Activated CD8-positive, alpha-beta memory T cell treated with anti-CD3 and anti-CD28 coated beads for 48 hours (primary cell): ENCODE results near the gene TMEM63C.
"Not testable (repeated sequence)": the region's sequence is repeated elsewhere in the genome, so short reads cannot be mapped to it uniquely, and the experiment has no call there.

Experiments
- DNase-seq, 3 experiments: peaks; one replicate each; pipeline ENCODE4 v3.0.0-alpha.2; 2020; ENCODE audit warnings: low read depth in 2 of 3, low spot score in 2 of 3

TMEM63C gene

DNA sequence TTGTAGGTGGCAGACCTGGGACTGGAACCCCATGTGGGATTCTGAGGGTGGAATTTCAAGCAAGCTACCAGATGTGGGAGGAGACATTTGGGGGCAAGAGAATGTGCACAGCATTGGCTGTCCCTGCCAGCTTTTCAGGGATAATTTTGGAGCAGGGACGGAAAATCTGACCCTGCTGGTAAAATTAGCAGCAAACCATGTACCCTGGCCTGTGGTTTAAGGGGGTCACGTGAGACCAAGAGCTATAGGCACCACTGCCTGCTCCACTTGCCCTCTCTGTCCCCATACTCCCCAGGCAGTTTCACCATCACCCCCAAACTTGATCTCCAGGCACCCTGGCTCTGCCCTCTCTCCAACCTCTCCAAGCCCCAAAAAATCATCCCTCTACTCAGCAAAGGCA lies 26.5 kb upstream of the TMEM63C start:
- no peak for DNase-seq

DNA sequence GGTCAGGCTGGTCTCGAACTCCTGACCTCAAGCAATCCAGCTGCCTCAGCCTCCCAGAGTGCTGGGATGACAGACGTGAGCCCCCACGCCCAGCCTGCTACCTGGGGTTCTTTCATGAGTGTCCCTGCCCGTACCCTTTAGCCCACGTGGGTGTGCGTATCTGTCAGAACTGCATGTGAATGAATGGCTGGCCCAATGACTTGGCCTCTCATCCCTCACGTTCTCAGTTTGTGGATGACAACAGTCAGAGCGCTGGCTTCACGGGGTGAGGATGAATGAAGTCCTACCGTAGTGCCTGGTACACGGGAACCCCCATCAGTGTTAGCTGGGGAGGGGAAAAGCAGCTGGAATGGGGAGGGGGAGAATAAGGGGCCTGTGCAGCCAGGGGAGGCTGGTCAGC lies 23.9 kb upstream of the TMEM63C start:
- DNase-seq: no peak

DNA sequence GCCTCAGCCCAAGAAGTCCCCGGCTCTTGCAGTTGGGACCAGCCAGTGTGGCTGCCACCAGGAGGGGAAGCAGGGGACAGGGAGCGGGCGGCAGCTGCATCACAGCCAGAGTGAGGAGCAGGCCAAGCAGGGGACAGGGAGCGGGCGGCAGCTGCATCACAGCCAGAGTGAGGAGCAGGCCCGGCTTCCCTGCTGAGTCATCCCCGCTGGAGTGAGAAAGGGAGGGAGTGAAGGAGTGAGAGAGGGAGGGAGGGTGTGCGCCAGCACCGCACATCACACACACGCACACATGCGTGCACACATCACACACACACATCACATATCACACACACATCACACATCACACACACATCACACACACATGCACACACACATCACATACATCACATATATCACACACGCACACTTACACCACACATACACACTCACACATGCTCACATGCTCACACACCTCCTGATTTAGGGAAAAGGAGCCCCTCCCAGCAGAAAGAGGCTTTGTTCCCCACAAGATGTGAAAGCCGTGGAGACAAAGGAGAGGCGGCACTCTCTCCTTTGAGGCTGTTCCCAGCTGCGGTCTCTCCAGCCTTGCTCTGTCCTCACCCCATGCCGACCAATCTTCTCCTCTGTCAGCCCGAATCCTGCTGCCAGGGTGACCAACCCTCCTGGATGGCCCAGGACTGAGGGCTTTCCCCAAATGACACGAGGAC lies 23.3 kb upstream of the TMEM63C start:
- no peak for DNase-seq

DNA sequence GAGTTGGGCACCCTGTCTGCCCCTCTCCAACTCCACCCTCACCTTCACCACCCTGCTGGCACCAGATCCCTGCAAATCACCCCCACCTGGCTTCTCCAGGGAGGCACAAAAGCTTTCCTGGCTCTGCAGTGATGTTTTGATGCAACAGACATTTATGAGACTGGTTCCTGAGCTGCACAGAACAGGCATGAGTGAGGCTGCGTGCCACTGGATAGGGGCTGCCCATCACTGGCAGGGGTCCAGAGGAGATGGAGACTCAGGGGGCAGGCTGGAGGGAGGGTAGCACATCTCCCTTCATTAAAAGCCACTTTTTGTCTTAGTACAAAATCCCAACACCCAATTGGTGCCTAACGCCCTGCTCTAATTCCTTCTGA lies 22.7 kb upstream of the TMEM63C start:
- no peak for DNase-seq

DNA sequence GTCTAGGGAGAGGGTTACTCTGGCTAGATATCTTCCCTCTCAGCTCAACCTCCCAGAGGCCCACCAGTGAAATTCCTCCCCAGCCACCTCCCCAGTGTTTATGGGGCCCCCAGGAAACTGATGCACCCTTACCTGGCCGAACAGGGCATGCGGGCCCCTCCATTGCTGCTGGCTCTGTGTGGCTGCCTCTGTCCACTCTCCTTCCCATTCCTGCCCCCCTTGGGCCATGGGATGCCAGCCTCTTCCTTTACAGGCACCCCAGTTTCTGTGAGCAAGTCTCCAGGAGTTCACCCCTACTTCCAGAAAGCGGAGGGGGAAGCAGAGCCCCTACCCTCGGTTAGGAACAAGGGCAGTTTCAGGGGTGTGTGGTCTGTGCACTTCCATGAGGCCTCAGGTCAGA lies 20.6 kb upstream of the TMEM63C start:
- no peak for DNase-seq

DNA sequence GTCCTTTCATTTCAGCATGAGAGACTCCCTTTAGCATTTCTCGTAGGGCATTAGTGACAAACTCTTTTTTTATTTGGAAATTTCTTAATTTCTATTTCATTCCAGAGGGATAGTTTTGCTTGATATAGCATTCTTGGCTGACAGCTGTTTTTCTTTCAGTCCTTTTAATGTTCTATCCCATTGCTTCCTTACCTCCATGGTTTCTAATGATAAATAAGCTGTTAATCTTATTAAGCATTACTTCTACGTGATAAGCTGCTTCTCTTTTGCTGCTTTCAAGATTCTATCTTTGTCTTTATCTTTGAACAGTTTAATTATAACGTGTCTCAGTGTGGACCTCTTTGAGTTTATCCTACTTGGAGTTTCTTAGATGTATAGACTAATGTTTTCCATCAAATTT lies 11.6 kb upstream of the TMEM63C start:
- DNase-seq: no peak

DNA sequence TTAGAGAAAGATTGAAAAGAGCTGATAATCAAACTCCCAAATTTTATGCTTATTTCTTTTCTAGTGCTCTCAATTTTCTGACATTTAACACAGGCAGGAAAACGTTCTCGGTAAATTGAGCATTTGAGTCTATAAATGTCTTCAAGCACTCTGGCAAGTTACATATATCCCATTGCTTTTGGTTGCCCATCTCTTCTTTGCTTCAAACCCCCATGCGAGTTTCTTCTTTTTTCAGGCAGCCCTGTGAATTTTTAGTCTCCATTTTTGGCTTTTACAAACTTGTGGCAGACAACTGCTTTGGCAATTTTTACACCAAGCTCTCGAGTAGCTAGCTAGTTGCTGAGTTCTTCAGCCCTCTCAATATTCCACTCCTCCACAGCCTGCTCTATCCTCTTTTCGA lies 8.7 kb upstream of the TMEM63C start:
- DNase-seq: no peak

DNA sequence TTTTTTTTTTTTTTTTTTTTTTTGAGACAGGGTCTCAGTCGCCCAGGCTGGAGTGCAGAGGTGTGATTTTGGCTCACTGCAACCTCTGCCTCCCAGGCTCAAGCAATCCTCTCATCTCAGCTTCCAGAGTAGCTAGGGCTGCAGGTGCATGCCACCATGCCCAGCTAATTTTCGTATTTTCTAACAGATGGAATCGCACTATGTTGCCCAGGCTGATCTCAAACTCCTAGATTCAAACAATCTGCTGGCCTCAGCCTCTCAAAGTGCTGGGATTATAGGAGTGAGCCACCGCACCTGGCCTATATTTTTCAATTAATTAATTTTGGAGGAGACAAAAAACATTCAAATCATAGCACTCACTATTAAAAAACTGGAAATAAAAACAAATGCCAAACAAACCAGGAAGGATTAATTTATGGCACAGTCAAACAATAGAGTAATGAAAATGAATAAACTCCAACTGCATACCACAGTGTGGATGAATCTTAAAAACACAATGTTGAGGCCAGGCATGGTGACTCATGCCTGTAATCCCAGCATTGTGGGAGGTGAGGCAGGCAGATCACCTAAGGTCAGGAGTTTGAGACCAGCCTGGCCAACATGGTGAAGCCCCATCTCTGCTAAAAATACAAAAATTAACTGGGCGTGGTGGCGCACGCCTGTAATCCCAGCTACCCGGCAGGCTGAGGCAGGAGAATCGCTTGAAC lies 7.5 kb upstream of the TMEM63C start:
- not testable (repeated sequence) for DNase-seq

DNA sequence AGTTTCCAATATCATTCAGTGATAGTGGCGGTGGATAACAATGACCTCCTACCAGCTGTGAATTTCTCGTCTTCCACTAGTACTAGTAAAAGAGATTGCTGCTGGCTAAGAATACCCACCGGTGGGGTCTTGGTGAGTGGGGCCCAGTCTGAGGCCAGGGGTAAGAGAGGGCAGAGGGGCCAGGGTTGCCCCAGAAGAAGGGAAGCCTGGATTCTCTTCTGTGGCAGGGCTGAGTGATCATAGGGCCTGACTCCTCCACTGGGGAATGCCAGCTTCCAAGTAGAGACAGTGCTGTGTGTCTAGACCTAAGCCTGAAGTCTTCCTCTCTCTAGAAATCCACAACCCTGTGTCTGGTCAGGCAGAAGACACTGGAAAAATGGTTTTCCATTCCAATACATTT lies 5.8 kb upstream of the TMEM63C start:
- no peak for DNase-seq

DNA sequence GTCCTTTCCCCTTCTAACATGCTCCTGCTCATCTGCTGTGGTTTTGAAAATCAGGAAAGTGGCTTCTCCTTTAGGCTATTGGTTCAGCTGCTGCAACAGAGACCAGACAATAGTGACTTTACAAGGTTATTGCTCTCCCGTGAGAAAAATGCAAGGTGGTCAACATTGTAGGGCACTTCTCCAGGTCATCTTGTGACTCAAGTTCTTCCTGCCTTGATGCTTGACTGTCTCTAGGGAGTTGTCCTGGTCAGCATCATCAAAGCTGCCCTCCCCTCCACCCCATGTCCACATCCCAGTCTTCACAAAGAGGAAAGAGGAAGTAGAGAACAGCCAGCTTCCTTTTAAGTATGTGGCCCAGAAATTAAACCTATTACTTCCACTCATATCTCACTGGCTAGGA lies 3.9 kb upstream of the TMEM63C start:
- no peak for DNase-seq

DNA sequence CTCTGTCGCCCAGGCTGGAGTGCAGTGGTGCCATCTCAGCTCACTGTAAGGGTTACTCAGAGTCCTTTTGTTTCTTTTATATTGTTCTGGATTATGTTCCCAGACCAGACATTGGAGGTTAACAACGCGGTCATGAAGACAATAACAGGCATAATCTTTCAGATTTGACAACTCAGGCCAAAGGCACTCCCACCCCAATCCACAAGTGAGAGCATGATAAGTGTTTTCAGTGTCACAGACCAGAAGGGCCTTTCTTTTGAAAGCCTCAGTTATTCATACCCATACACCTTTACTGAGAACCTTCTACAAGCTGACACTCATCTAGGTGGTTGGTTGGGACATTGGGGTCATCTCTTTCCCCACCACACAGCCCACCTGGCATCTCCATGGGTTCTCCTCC lies 2.9 kb upstream of the TMEM63C start:
- DNase-seq: no peak

DNA sequence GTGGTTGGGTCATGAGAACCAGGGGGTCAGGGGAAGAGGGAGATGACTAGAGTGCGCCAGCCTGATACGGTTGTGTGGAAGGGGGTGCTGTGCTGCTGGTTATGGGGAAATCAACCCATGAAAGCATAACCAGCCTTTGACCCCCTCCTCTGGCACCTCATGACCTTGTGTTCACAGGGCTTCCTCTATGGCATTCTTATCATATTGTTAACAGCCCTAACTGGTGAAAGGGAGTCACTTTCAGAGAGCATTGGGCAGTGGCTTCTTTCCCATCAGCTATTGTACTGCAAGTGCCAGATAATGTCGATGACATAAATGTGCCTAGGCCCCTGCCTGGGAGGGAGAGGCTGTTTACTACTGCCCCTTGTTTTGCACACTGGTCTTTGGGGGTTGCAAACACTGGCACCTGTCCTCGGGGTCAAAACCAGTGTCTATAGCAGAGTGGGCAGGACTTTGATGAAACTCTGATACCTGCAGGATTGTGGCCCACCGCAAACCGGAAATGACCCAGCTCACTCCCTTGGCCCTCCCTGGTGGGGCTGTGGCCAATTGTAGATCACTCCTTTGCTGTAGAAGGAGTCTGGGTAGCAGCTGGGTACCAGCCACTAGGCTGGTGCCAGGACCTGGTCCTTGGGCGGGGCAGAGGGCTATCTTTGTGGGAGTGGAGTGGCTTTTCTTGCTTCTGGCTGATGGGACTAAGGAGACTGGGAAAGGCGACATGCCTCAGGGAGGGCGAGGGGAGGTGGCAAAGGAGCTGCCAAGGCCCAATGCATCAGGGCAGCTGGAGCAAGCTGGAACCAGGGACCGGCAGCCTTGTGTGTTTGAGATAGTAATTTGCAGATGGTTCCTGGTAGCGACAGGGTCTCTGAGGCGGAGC lies 634 bp upstream of the TMEM63C start:
- no peak for DNase-seq

DNA sequence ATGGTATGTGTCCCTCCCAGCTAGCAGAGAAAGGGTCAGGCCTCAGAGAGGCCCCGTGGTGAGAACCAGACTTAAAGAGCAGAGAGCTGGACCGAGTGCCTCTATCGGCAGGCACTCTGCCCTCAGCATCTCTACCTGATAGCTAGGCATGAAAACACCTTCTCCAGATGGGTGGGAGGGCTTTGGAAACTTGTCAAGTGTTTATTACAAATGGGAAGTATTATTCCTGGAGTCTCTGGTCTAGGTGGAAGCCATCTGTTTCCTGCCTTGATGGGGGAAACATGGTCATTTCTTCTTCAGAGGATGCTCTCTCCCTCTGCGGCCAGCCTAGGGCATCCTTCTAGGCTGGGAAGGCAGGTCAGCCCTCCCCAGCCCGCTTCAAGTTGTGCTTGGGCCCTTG lies 2.3 kb downstream of the TMEM63C start:
- DNase-seq: no peak

DNA sequence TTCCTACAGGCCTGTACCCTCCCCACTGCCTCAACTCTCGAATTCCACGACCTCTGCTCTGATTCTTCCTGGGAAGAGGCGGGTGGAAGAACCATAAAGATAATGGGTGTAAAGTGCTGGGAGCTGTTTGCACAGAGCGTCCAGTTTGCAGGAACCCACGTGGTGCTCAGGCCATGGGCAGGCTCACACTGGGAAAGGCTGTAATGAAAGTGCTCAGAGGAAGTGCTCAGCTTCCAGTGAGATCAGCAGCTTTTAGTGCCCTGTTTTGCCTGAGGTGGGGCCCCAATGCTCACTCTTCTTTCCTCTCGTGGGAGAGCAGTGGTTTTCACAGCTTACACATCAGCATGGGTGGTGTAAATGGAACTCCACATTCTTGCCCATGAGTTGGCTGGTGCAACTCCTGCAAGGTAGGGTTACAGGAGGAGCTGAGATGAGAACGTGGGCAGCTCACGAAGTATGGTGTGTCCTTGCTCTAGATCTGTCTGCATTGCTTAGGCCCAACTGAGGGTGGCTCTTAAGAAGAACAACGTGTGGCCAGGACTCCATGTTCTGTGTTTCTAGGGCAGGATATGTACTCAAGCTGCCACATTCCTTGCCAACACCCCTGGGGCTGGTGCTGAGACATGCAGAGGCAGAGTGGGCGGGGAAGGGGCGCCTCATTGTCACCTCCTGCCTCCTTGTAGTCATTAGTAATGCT lies 2.9 kb downstream of the TMEM63C start:
- no peak for DNase-seq

DNA sequence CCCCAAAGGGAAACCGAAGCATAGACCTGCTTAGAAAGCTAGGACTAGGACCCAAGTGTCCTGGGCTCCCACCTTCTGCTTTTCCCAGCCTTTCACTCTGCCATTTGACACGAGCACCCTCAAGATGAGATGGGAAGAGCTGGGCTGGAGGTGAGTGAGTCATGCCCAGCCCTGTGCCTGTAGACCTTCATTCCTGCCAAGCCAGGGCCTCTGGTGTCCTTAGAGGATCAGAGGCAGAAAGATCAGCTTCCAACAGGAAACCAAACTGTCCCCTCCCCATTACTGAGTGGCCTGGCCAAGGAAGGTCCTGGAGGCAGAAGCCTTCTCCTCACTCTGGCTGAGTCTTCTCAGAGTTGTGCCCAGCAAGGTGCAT lies 3.5 kb downstream of the TMEM63C start:
- no peak for DNase-seq

DNA sequence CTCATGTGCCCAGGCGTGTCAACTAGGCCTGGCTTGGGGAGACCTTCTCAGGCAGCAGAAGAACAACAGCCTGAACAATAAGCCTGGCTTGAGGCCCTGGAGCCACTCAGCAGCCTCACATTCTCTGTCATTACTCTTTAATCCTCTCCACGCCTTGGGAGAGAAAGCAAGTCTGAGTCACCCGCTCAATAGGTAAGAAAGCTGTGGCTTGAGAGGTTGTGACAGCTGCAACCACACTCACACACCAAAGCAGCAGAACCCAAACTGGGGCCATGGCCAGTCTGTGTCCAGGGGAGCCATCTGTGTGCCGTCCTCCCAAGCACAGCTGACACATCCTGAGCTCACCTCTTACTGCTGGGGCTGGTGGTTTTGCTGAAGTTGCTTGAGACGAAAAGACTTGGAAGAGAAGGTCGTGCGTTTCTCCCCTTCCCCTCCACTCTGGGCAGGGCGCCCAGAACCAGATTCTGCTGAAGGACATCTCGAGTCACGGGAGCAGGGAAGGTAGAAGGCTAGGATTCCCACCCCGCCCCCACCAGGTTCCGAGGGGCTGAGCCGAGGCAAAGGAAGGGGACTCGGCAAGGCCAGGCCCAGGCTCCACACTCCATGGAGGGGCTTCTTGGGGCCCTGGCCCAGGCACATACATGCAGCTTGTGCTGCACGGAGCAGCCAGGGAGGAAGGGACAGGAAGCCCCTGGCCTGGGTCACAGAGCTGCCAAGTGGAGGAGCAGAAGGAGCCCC lies 5.5 kb downstream of the TMEM63C start:
- no peak for DNase-seq

DNA sequence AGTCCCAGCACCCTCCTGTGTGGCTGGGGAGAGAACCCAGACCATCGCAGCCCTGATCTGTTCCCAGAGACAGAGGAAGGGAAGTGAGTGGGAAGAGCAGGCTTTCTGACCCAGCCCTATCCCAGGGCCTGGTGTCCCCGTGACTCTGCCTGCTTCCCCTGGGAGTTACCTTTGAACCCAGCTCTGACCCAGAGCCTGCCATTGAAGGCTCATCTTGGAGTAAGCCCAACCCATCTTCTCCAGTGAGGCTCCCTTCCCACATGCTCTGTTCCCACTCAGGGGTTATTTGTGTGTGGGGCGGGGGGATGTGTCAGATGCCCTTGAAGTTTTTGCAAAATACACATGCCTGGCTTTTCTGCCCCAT lies 6.0 kb downstream of the TMEM63C start:
- DNase-seq: no peak

DNA sequence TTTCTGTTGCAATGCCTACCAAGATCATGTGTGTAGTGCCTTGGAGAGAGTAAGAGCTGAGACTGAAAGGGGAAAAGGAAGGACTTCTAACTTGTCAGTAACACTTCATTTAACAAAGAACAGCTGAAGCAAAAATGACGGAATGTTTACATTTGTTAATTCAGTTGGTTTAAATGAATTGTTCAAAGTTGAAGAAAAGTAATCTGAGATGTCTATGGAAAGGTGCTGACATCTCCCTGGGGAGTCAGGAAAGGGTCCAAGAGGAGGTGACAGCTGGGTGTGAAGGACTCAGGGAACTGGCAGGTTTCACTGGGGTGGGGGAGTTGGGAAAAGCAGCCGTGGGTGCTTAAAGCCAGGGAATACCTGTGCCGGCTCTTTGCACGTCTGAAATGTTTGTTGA lies 7.9 kb downstream of the TMEM63C start:
- no peak for DNase-seq

DNA sequence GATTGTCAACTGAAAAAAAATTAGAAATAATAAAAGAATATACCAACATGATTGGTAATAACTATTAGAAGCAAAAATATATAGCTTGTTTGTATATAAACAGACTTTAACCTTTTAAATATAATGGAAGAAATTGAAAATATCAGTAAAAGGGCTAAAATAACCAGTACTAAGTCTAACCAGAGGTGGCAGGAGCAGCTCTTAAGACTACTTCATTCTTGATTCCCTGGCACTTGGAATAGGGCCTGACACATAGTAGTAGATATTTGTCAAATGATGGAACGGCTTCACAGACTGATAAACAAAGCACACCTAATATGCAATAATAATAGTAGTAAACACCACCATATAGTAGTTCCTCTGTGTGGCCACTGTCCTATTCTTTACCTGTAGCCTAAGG lies 9.4 kb downstream of the TMEM63C start:
- DNase-seq: no peak

DNA sequence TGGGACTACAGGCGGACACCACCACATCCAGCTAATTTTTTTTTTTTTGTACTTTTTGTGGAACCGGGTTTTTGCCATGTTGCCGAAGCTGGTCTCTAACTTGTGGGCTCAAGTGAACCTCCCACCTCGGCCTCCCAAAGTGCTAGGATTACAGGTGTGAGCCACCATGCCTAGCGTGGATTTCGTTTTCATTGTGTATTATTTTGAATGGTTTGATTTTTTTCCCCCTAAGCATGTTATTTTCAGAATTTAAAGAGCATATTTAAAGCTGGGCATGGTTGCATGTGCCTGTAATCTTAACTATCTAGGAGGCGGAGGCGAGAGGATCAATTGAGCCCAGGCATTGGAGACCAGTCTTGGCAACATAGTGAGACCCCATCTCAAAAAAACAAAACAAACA lies 13.1 kb downstream of the TMEM63C start:
- DNase-seq: no peak

DNA sequence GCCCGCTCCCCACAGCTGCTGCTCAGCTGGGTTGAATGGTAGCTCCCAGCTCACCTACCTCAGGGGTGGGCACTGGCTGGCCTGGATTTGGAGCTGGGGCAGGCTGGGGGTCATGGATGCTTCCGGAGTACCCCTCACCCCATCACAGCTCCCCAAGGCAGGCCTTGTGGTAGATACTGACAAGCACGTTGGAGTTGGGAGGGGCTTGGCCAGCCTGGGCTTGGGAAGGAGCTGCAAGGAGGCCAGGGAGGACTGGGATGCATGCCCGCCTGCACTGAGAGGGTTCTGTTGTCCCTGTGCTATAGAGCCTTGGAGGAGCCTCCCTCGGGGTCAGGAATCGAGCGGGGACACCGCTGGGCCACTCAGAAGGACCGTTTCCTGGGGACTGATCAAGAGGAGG lies 14.2 kb downstream of the TMEM63C start:
- DNase-seq: no peak
